ENCODE data around the gene EMC9. TPM values are rescaled to one million over a fixed set of nuclear protein-coding genes. Genes with fewer than 3 reads are reported as not detected.

EMC9 gene
- total and polyA plus RNA-seq, 7 experiments from 2014 or later, result 9.0 to 25.5 (median 13.4) TPM

GRCh38 chr14:24178399-24179178 lies 37.2 kb upstream of the EMC9 start:
- no peak for ATAC-seq
- POLR2A ChIA-PET, result interaction anchor here (0.6 to 2.7 kb wide), 4 partner anchors 10 to 63 kb away, joined by 3 to 9 read pairs (median 4); partner anchors contain the start of gene IPO4
- peak overlapping the region in 2 of 9 donors; percentile 32 to 75 for H3K27ac Mint-ChIP-seq

DNA sequence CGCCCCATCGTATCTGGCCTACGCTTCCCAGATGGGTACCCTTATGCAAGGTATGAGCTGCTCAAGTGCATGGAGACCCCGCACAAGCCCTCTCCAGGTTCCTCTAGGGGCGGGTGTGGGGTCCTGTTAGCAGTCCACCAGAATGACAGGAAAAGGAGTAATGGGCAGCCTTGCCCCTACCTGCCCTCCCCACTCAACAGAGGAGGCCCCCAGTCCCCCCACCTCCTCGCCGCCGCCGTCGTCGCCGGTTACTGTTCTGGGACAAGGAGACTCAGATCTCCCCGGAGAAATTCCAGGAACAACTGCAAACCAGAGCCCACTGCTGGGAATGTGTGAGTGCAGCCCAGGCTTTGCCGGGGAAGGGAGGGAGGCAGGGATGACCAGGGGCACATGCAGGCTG lies 36.5 kb upstream of the EMC9 start:
- Mint-ChIP-seq H3K27ac (peak overlapping the region in 1 of 9 donors; percentile 24), H3K36me3 (peaks cover 0 to 38% (median 4%) of the 10 kb centered on the region in 5 donors), H3K27me3 (no peaks in the 10 kb centered on the region), H3K4me1 (peaks cover 0 to 20% (median 12%) of the 10 kb centered on the region in 7 donors), H3K4me3 (no peak overlapping the region), H3K9me3 (peaks cover 0 to 2% (median 0%) of the 10 kb centered on the region in 11 donors)
- CTCF ChIA-PET, result no interaction called here
- ATAC-seq (no peak), DNase-seq (no peak)
- H3K36me3 ChIP-seq (ENCODE audit: control insufficient read depth in 2 of 3, insufficient read depth in 3 of 3, low read length in 3 of 3), result peaks cover 0 to 70% (median 15%) of the 10 kb centered on the region in 3 experiments
- H3K4me1 ChIP-seq (ENCODE audit: control insufficient read depth in 2 of 2, insufficient read depth in 2 of 2, low read length in 2 of 2), result no peaks in the 10 kb centered on the region
- no peak overlapping the region for H3K4me3 ChIP-seq (ENCODE audit: low read length)
- H3K9me3 ChIP-seq (ENCODE audit: control insufficient read depth in 2 of 3, low read length in 3 of 3), result no peaks in the 10 kb centered on the region
- intact Hi-C loops (cut with micrococcal nuclease), result no loop called here
- no peak overlapping the region for H3K27ac ChIP-seq (ENCODE audit: low read depth, low read length)
- POLR2A ChIA-PET, result interaction anchor here (2.7 kb wide), 1 partner anchor 11 kb away, joined by 9 read pairs; the partner anchor contains the start of gene IPO4
- no peaks in the 10 kb centered on the region for H3K27me3 ChIP-seq (ENCODE audit: control insufficient read depth in 2 of 2, insufficient read depth in 2 of 2, low read length in 2 of 2)

More at GRCh38 chr14:24178399-24179178, 37.2 kb upstream of the EMC9 start:
- CTCF ChIA-PET, result no interaction called here
- H3K9me3 Mint-ChIP-seq, result peaks cover 0 to 2% (median 0%) of the 10 kb centered on the region in 11 donors
- Histone ChIP-seq H3K27me3 (ENCODE audit: control insufficient read depth in 2 of 2, insufficient read depth in 2 of 2, low read length in 2 of 2) (no peaks in the 10 kb centered on the region), H3K27ac (ENCODE audit: low read depth, low read length) (no peak overlapping the region), H3K4me1 (ENCODE audit: control insufficient read depth in 2 of 2, insufficient read depth in 2 of 2, low read length in 2 of 2) (no peaks in the 10 kb centered on the region), H3K9me3 (ENCODE audit: control insufficient read depth in 2 of 3, low read length in 3 of 3) (no peaks in the 10 kb centered on the region), H3K4me3 (ENCODE audit: low read length) (no peak overlapping the region), H3K36me3 (ENCODE audit: control insufficient read depth in 2 of 3, insufficient read depth in 3 of 3, low read length in 3 of 3) (peaks cover 0 to 77% (median 20%) of the 10 kb centered on the region in 3 experiments)
- peaks cover 0 to 18% (median 5%) of the 10 kb centered on the region in 7 donors for H3K4me1 Mint-ChIP-seq
- DNase-seq, result no peak
- H3K36me3 Mint-ChIP-seq, result peaks cover 0 to 35% (median 4%) of the 10 kb centered on the region in 5 donors
- intact Hi-C loops (cut with micrococcal nuclease), result no loop called here
- H3K27me3 Mint-ChIP-seq, result no peaks in the 10 kb centered on the region
- H3K4me3 Mint-ChIP-seq, result no peak overlapping the region

DNA sequence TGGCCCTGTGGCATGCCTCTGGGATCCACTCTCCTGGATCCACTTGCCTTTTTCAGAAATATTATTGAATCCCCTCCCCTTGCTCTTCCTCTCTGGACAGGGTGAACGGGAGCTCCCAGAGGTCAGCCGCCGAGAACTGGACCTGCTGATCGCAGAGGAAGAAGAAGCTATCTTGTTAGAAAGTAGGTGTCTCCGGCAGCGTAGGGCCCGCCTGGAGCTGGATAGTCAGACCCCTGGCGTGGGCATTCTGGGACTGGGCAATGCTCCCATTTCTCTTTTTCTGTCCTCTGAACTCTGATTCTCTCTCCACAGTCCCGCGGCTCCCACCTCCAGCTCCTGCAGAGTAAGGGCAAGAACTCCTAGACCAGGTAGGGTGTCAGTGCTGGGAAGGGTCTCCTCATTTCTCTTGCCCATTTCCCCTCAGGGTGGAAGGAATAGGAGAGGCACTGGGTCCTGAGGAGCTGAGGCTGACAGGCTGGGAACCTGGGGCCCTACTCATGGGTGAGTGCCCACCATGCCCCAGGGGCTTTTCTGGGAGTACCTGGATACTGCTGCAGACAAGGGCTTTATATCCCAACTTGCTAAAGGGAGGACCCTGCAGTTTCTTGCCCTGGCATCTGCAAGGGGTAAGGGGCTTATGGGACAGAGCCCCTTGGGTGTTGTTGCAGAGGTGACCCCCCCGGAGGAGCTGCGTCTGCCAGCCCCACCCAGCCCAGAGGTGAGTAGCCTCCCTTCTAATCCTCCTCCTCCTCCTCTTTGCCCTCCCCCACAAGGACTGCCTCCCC lies 35.8 kb upstream of the EMC9 start:
- ChIA-PET POLR2A (interaction anchor here (0.9 to 1.1 kb wide), 2 partner anchors 11 to 22 kb away, joined by 3 read pairs; partner anchors contain the start of gene IPO4), CTCF (interaction anchor here (0.5 kb wide), 1 partner anchor 146 kb away, joined by 8 read pairs; no protein-coding TSS in a partner anchor)
- Mint-ChIP-seq H3K27ac (peak overlapping the region in 3 of 9 donors; percentile 69 to 81 (median 72)), H3K27me3 (no peaks in the 10 kb centered on the region), H3K36me3 (peaks cover 0 to 39% (median 4%) of the 10 kb centered on the region in 5 donors), H3K4me3 (no peak overlapping the region), H3K9me3 (no peaks in the 10 kb centered on the region), H3K4me1 (peaks cover 0 to 21% (median 15%) of the 10 kb centered on the region in 7 donors)
- no peak overlapping the region for H3K27ac ChIP-seq (ENCODE audit: low read depth, low read length)
- DNase-seq (no peak), ATAC-seq (no peak)
- H3K4me3 ChIP-seq (ENCODE audit: low read length), result no peak overlapping the region
- H3K4me1 ChIP-seq (ENCODE audit: control insufficient read depth in 2 of 2, insufficient read depth in 2 of 2, low read length in 2 of 2), result peaks cover 0 to 2% of the 10 kb centered on the region in 2 donors
- H3K27me3 ChIP-seq (ENCODE audit: control insufficient read depth in 2 of 2, insufficient read depth in 2 of 2, low read length in 2 of 2), result no peaks in the 10 kb centered on the region
- no peaks in the 10 kb centered on the region for H3K9me3 ChIP-seq (ENCODE audit: control insufficient read depth in 2 of 3, low read length in 3 of 3)
- intact Hi-C loops (cut with micrococcal nuclease), result no loop called here
- peaks cover 0 to 63% (median 13%) of the 10 kb centered on the region in 3 experiments for H3K36me3 ChIP-seq (ENCODE audit: control insufficient read depth in 2 of 3, insufficient read depth in 3 of 3, low read length in 3 of 3)

- POLR2A ChIA-PET, result interaction anchor here (0.6 to 1.1 kb wide), 3 partner anchors 12 to 87 kb away, joined by 3 read pairs; partner anchors contain the start of gene IPO4
- CTCF ChIA-PET, result interaction anchor here (0.5 to 0.7 kb wide), 2 partner anchors 62 to 146 kb away, joined by 4 to 8 read pairs; partner anchors contain the start of gene DCAF11
- Histone ChIP-seq H3K4me3 (ENCODE audit: low read length) (no peak overlapping the region), H3K27me3 (ENCODE audit: control insufficient read depth in 2 of 2, insufficient read depth in 2 of 2, low read length in 2 of 2) (no peaks in the 10 kb centered on the region), H3K36me3 (ENCODE audit: control insufficient read depth in 2 of 3, insufficient read depth in 3 of 3, low read length in 3 of 3) (peaks cover 0 to 57% (median 13%) of the 10 kb centered on the region in 3 experiments), H3K9me3 (ENCODE audit: control insufficient read depth in 2 of 3, low read length in 3 of 3) (no peaks in the 10 kb centered on the region), H3K4me1 (ENCODE audit: control insufficient read depth in 2 of 2, insufficient read depth in 2 of 2, low read length in 2 of 2) (peaks cover 0 to 7% of the 10 kb centered on the region in 2 donors), H3K27ac (ENCODE audit: low read depth, low read length) (no peak overlapping the region)
- H3K27me3 Mint-ChIP-seq, result no peaks in the 10 kb centered on the region
- H3K4me1 Mint-ChIP-seq, result peaks cover under 1 to 26% (median 18%) of the 10 kb centered on the region in 7 donors
- no peak for DNase-seq
- no peak for ATAC-seq
- H3K27ac Mint-ChIP-seq, result peak overlapping the region in 1 of 9 donors; percentile 81
- intact Hi-C loops (cut with micrococcal nuclease), result no loop called here
- H3K36me3 Mint-ChIP-seq, result peaks cover 0 to 39% (median 4%) of the 10 kb centered on the region in 5 donors
- no peak overlapping the region for H3K4me3 Mint-ChIP-seq
- H3K9me3 Mint-ChIP-seq, result no peaks in the 10 kb centered on the region
Measured at GRCh38 chr14:24176599-24176998, 35.2 kb upstream of the EMC9 start.

GRCh38 chr14:24172871-24173281 lies 31.5 kb upstream of the EMC9 start:
- POLR2A ChIA-PET, result interaction anchor here (0.7 to 2.4 kb wide), 6 partner anchors 10 to 64 kb away, joined by 3 to 11 read pairs (median 4); partner anchors contain the start of genes DCAF11, IRF9 and NRL
- CTCF ChIA-PET, result no interaction called here
- Histone ChIP-seq H3K27me3 (ENCODE audit: control insufficient read depth in 2 of 2, insufficient read depth in 2 of 2, low read length in 2 of 2) (no peaks in the 10 kb centered on the region), H3K9me3 (ENCODE audit: control insufficient read depth in 2 of 3, low read length in 3 of 3) (no peaks in the 10 kb centered on the region), H3K27ac (ENCODE audit: low read depth, low read length) (peak overlapping the region; percentile 1), H3K36me3 (ENCODE audit: control insufficient read depth in 2 of 3, insufficient read depth in 3 of 3, low read length in 3 of 3) (peaks cover 6 to 32% (median 6%) of the 10 kb centered on the region in 3 experiments), H3K4me1 (ENCODE audit: control insufficient read depth in 2 of 2, insufficient read depth in 2 of 2, low read length in 2 of 2) (peaks cover 0 to 13% of the 10 kb centered on the region in 2 donors), H3K4me3 (ENCODE audit: low read length) (no peak overlapping the region)
- peaks cover 9 to 47% (median 37%) of the 10 kb centered on the region in 7 donors for H3K4me1 Mint-ChIP-seq
- H3K27ac Mint-ChIP-seq, result peak overlapping the region; percentile 19 to 88 (median 75)
- H3K9me3 Mint-ChIP-seq, result no peaks in the 10 kb centered on the region
- peak overlapping the region in 9 of 10 donors; percentile 33 to 94 (median 66) for H3K4me3 Mint-ChIP-seq
- DNase-seq (no peak), ATAC-seq (no peak)
- H3K36me3 Mint-ChIP-seq, result peaks cover 0 to 39% (median 12%) of the 10 kb centered on the region in 5 donors
- intact Hi-C loops (cut with micrococcal nuclease), result no loop called here
- no peaks in the 10 kb centered on the region for H3K27me3 Mint-ChIP-seq
